Measurements from ENCODE around the gene ADAM22.

DNA sequence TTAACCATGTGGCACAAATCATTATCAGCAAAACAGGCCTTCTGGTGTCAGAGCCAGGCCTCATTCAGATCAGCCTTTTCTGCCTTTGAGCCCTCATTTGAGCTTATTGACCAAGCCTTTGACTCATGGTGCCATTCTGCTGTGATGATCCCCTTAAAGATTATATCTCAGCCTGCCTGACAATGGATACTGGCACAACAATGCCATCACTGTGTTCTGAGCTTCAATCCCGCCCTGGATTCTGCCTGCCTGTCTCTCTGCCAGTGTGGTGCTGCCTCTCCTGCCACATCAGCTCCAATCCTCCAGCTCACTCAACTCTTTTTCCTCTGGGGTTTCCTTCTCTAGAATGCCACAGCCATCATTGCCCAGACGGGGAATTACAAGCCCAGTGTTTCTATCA is 233.2 kb downstream of the ADAM22 start:
- TF ChIP-seq CEBPB (IDR thresholded peaks at IDR 0.05) (no peak), CTCF (IDR thresholded peaks at IDR 0.05) (no peak), POLR2A (IDR thresholded peaks at IDR 0.05; ENCODE audit: low read length) (no peak), POLR2AphosphoS2 (conservative IDR thresholded peaks at IDR 0.05; ENCODE audit: low read length) (no peak), REST (IDR thresholded peaks at IDR 0.05) (no peak)

All from A549 (cell line).